Measurements from ENCODE around the gene PYGO2.

DNA sequence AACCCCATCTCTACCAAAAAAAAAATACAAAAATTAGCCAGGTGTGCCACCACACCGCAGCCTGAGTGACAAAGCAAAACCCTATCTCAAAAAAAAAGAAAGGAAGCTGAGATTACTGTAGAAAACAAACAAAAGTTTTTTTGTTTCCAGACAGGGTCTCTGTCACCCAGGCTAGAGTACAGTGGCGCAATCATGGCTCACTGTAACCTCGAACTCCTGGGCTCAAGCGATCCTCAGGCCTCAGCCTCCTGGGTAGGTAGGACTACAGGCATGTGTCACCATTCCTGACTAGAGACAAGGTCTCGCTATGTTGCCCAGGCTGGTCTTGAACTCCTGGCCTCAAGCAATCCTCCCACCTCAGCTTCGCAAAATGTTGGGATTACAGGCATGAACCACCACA is 2.8 kb upstream of the PYGO2 start:
- TF ChIP-seq, protein P1, sequence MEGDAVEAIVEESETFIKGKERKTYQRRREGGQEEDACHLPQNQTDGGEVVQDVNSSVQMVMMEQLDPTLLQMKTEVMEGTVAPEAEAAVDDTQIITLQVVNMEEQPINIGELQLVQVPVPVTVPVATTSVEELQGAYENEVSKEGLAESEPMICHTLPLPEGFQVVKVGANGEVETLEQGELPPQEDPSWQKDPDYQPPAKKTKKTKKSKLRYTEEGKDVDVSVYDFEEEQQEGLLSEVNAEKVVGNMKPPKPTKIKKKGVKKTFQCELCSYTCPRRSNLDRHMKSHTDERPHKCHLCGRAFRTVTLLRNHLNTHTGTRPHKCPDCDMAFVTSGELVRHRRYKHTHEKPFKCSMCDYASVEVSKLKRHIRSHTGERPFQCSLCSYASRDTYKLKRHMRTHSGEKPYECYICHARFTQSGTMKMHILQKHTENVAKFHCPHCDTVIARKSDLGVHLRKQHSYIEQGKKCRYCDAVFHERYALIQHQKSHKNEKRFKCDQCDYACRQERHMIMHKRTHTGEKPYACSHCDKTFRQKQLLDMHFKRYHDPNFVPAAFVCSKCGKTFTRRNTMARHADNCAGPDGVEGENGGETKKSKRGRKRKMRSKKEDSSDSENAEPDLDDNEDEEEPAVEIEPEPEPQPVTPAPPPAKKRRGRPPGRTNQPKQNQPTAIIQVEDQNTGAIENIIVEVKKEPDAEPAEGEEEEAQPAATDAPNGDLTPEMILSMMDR (IDR thresholded peaks at IDR 0.05) = no peak
- TF ChIP-seq POLR2A (IDR thresholded peaks at IDR 0.05) = no peak

Measured in testis (tissue), 2 donors.